GM18873 (cell line): ENCODE results near the gene SMAP2.

Experiments
- ATAC-seq: cut with Tn5 transposase; IDR thresholded peaks from one replicate; pipeline ENCODE4 v1.9.1; 2021; ENCODE audit warnings: mild to moderate bottlenecking, moderate library complexity, moderate number of reproducible peaks; ENCODE audit not compliant: unreplicated experiment, low FRiP score

Gene SMAP2

GRCh38 chr1:40462956-40463590 is 89.5 kb downstream of the SMAP2 start:
- no peak for ATAC-seq

DNA sequence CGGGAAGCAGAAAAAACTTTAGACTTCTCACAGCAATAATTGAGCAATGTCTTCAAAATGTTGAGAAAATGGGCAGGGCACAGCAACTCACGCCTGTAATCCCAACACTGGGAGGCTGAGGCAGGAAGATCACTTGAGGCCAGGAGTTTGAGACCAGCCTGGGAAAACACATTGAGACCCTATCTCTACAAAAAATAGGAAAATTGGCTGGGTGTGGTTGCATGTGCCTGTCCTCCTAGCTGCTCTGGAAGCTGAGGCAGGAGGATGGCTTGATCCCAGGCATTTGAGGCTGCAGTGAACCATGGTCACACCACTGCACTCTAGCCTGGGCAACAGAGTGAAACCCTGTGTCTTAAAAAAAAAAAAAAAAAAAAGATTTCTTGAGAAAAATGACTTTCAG is 95.8 kb downstream of the SMAP2 start:
- no peak for ATAC-seq
